Stimulated activated CD4-positive, alpha-beta T cell treated with anti-CD3 and anti-CD28 coated beads, Interleukin-4, amount 100 ng/mL, for 1 hour (primary cell): ENCODE measurements around the gene PLOD1.
"Not testable (repeated sequence)": the region's sequence is repeated elsewhere in the genome, so short reads cannot be mapped to it uniquely, and the experiment has no call there.

ENCODE experiments used
- DNase-seq: peaks from one replicate; pipeline ENCODE4 v3.0.0-alpha.2; 2020

PLOD1 gene

GRCh38 chr1:11912482-11913216, 21.9 kb upstream of the PLOD1 start:
- DNase-seq, result not testable (repeated sequence)

GRCh38 chr1:11913291-11913690, 21.2 kb upstream of the PLOD1 start:
- DNase-seq, result no peak

GRCh38 chr1:11914024-11914423, 20.5 kb upstream of the PLOD1 start:
- DNase-seq, result no peak

GRCh38 chr1:11918799-11919519, 15.6 kb upstream of the PLOD1 start:
- no peak for DNase-seq

GRCh38 chr1:11919621-11920020, 14.9 kb upstream of the PLOD1 start:
- DNase-seq, result no peak

GRCh38 chr1:11920239-11920903, 14.1 kb upstream of the PLOD1 start:
- DNase-seq, result no peak

- DNase-seq, result no peak
Observed at GRCh38 chr1:11921022-11921421, 13.5 kb upstream of the PLOD1 start.

GRCh38 chr1:11923069-11923826, 11.3 kb upstream of the PLOD1 start:
- DNase-seq, result no peak

- no peak for DNase-seq
Observed at GRCh38 chr1:11923827-11924113, 10.7 kb upstream of the PLOD1 start.

GRCh38 chr1:11924334-11925195, 10.0 kb upstream of the PLOD1 start:
- DNase-seq, result no peak

GRCh38 chr1:11925196-11925937, 9.2 kb upstream of the PLOD1 start:
- DNase-seq, result not testable (repeated sequence)

GRCh38 chr1:11925938-11926292, 8.6 kb upstream of the PLOD1 start:
- DNase-seq, result no peak

- DNase-seq, result no peak
Observed at GRCh38 chr1:11927866-11928592, 6.5 kb upstream of the PLOD1 start.

- DNase-seq, result no peak
Observed at GRCh38 chr1:11929849-11930248, 4.7 kb upstream of the PLOD1 start.

- DNase-seq, result no peak
Observed at GRCh38 chr1:11930571-11931445, 3.7 kb upstream of the PLOD1 start.

- DNase-seq, result no peak
Observed at GRCh38 chr1:11931845-11932244, 2.7 kb upstream of the PLOD1 start.

GRCh38 chr1:11935057-11935412, 518 bp downstream of the PLOD1 start:
- no peak for DNase-seq

GRCh38 chr1:11935733-11936132, 1.2 kb downstream of the PLOD1 start:
- DNase-seq, result not testable (repeated sequence)

GRCh38 chr1:11938722-11939526, 4.4 kb downstream of the PLOD1 start:
- DNase-seq, result no peak
